Fibroblast of pulmonary artery (primary cell): ENCODE measurements around the gene CTNNA2.
A peak's percentile ranks its signal among the peaks of the same experiment; 100 is the strongest.

Experiments used
- DNase-seq: peaks from one replicate; pipeline ENCODE4 v3.0.0-alpha.2; 2010; ENCODE audit warnings: low read depth
- H3K4me3 ChIP-seq: replicated peaks from 2 replicates; pipeline ENCODE4 v1.5.1; 2011; ENCODE audit warnings: low read depth, mild to moderate bottlenecking, control low read depth, low read length, moderate library complexity
- CTCF ChIP-seq: IDR thresholded peaks from 2 replicates; pipeline ENCODE4 v1.5.1; 2011; ENCODE audit warnings: mild to moderate bottlenecking, control low read depth, low read length, inconsistent platforms; ENCODE audit errors: missing control alignments

Gene CTNNA2

GRCh38 chr2:79915455-79915854 is 402.6 kb downstream of the CTNNA2 start:
- no peak overlapping the region for H3K4me3 ChIP-seq
- DNase-seq = no peak
- TF ChIP-seq CTCF = no peak

GRCh38 chr2:79916285-79916684 is 403.4 kb downstream of the CTNNA2 start:
- no peak for DNase-seq
- no peak overlapping the region for H3K4me3 ChIP-seq
- TF ChIP-seq CTCF = no peak

GRCh38 chr2:79920512-79921076 is 407.7 kb downstream of the CTNNA2 start:
- no peak overlapping the region for H3K4me3 ChIP-seq
- no peak for TF ChIP-seq CTCF
- no peak for DNase-seq

- H3K4me3 ChIP-seq = no peak overlapping the region
- no peak for TF ChIP-seq CTCF
- DNase-seq = no peak
Measured at GRCh38 chr2:79929624-79930023, 416.8 kb downstream of the CTNNA2 start.

GRCh38 chr2:79935046-79935732 is 422.3 kb downstream of the CTNNA2 start:
- TF ChIP-seq CTCF = no peak
- H3K4me3 ChIP-seq = no peak overlapping the region
- no peak for DNase-seq

GRCh38 chr2:79935771-79936657 is 423.2 kb downstream of the CTNNA2 start:
- peak; percentile 85 for TF ChIP-seq CTCF
- no peak overlapping the region for H3K4me3 ChIP-seq
- peak; percentile 74 for DNase-seq
